ENCODE results near the gene KLRF1. TPM values are rescaled to one million over a fixed set of nuclear protein-coding genes. Genes with fewer than 3 reads are reported as not detected.
A peak's percentile ranks its signal among the peaks of the same experiment; 100 is the strongest.

The KLRF1 gene
- total RNA-seq, 1 experiment from 2014 or later: 1.1 TPM

DNA sequence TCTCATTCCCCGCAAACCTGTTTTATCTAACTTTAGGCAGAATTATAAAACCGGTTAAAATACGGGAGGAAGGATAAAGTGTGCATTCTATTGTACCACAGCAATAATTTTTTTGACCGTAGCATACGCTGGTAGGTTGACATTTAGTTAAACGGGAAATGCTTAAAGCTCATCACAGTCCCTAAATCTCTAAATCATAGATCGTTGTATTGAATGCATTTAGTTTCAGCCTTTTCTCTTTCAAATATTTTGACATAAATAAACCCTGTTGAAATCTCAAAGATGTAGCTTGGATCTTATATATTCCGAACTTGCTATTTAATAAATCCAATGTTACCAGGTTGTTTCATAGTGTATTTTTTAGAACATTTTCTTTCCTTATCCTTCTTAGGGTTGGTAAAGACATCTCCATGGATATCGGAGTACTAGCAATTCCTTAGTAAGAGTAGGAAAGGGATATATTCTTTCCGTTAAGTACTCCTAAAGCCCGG is 41.1 kb downstream of the KLRF1 start:
- no TSS peak for BruUV-seq (replicated peaks)
- intact Hi-C loops (cut with micrococcal nuclease; ENCODE audit: unreplicated experiment): no loop called here
- ATAC-seq: 0 out of 2 replicates have a peak, but pooled peaks have one; percentile 34
- in situ Hi-C loops (cut with HindIII; ENCODE audit: low pct_unique_long_range_greater_than_20kb, low sequenced_read_pairs): no loop called here
- Histone ChIP-seq H3K9me3 (ENCODE audit: control insufficient read depth, insufficient read depth, low read depth, low read length) (no peaks in the 10 kb centered on the region), H3K27me3 (ENCODE audit: control insufficient read depth, insufficient read depth, low read length) (no peaks in the 10 kb centered on the region), H3K27ac (ENCODE audit: low read length) (peak overlapping the region; percentile 84), H3K36me3 (ENCODE audit: control insufficient read depth, insufficient read depth, low read length) (no peaks in the 10 kb centered on the region), H3K4me1 (ENCODE audit: control insufficient read depth, insufficient read depth, low read length) (no peaks in the 10 kb centered on the region; the same call in 1 of the 2 replicates), H3K4me3 (ENCODE audit: low read depth in 2 of 2, low read length in 2 of 2) (peak overlapping the region; percentile 45 to 53; a peak in 3 of 4 replicates)
- DNase-seq (ENCODE audit: low read depth, low spot score): no peak
- TF ChIP-seq SIN3A (IDR thresholded peaks at IDR 0.05; ENCODE audit: borderline replicate concordance, insufficient read depth, low read depth, low read length): no peak
- no peak for TF ChIP-seq POLR2AphosphoS5 (IDR thresholded peaks at IDR 0.05; ENCODE audit: low read depth, low read length)
- TF ChIP-seq, protein P1, sequence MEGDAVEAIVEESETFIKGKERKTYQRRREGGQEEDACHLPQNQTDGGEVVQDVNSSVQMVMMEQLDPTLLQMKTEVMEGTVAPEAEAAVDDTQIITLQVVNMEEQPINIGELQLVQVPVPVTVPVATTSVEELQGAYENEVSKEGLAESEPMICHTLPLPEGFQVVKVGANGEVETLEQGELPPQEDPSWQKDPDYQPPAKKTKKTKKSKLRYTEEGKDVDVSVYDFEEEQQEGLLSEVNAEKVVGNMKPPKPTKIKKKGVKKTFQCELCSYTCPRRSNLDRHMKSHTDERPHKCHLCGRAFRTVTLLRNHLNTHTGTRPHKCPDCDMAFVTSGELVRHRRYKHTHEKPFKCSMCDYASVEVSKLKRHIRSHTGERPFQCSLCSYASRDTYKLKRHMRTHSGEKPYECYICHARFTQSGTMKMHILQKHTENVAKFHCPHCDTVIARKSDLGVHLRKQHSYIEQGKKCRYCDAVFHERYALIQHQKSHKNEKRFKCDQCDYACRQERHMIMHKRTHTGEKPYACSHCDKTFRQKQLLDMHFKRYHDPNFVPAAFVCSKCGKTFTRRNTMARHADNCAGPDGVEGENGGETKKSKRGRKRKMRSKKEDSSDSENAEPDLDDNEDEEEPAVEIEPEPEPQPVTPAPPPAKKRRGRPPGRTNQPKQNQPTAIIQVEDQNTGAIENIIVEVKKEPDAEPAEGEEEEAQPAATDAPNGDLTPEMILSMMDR (IDR thresholded peaks at IDR 0.05): no peak
- TF ChIP-seq, protein P2, sequence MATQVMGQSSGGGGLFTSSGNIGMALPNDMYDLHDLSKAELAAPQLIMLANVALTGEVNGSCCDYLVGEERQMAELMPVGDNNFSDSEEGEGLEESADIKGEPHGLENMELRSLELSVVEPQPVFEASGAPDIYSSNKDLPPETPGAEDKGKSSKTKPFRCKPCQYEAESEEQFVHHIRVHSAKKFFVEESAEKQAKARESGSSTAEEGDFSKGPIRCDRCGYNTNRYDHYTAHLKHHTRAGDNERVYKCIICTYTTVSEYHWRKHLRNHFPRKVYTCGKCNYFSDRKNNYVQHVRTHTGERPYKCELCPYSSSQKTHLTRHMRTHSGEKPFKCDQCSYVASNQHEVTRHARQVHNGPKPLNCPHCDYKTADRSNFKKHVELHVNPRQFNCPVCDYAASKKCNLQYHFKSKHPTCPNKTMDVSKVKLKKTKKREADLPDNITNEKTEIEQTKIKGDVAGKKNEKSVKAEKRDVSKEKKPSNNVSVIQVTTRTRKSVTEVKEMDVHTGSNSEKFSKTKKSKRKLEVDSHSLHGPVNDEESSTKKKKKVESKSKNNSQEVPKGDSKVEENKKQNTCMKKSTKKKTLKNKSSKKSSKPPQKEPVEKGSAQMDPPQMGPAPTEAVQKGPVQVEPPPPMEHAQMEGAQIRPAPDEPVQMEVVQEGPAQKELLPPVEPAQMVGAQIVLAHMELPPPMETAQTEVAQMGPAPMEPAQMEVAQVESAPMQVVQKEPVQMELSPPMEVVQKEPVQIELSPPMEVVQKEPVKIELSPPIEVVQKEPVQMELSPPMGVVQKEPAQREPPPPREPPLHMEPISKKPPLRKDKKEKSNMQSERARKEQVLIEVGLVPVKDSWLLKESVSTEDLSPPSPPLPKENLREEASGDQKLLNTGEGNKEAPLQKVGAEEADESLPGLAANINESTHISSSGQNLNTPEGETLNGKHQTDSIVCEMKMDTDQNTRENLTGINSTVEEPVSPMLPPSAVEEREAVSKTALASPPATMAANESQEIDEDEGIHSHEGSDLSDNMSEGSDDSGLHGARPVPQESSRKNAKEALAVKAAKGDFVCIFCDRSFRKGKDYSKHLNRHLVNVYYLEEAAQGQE (IDR thresholded peaks at IDR 0.05; ENCODE audit: insufficient read depth in 1 of 2, low read depth in 2 of 2, low read length in 1 of 2): no peak
- TF ChIP-seq TCF7L2 (IDR thresholded peaks at IDR 0.05; ENCODE audit: low read depth, low read length): no peak
- CTCF ChIA-PET: no interaction called here
- POLR2A ChIA-PET: no interaction called here

DNA sequence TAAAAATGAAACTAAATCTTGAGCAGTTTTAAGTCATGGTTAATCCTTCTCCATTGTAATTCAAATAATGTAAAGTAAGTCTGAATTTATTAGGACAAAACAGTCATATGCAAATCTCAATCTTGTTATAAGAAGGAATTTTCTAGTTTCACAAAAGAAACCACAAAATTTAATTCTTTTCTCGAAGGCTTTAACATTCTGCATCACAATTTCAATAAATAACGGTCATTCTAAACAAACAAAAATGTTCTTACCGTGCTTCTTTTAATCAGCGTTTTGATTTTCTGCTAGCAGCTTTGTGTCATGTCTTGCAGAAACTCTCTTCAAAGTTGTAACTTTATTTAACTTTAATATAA is 41.6 kb downstream of the KLRF1 start:
- intact Hi-C loops (cut with micrococcal nuclease; ENCODE audit: unreplicated experiment) (no loop called here), in situ Hi-C loops (cut with HindIII; ENCODE audit: low pct_unique_long_range_greater_than_20kb, low sequenced_read_pairs) (no loop called here)
- TF ChIP-seq, protein P1 (IDR thresholded peaks at IDR 0.05): no peak
- TF ChIP-seq POLR2AphosphoS5 (IDR thresholded peaks at IDR 0.05; ENCODE audit: low read depth, low read length): no peak
- no peak for TF ChIP-seq SIN3A (IDR thresholded peaks at IDR 0.05; ENCODE audit: borderline replicate concordance, insufficient read depth, low read depth, low read length)
- TF ChIP-seq, protein P2 (IDR thresholded peaks at IDR 0.05; ENCODE audit: insufficient read depth in 1 of 2, low read depth in 2 of 2, low read length in 1 of 2): no peak
- TF ChIP-seq TCF7L2 (IDR thresholded peaks at IDR 0.05; ENCODE audit: low read depth, low read length): no peak
- H3K4me1 ChIP-seq (ENCODE audit: control insufficient read depth, insufficient read depth, low read length): no peaks in the 10 kb centered on the region; the same call in 1 of the 2 replicates
- no peaks in the 10 kb centered on the region for H3K36me3 ChIP-seq (ENCODE audit: control insufficient read depth, insufficient read depth, low read length)
- ChIA-PET CTCF (no interaction called here), POLR2A (no interaction called here)
- no peaks in the 10 kb centered on the region for H3K27me3 ChIP-seq (ENCODE audit: control insufficient read depth, insufficient read depth, low read length)
- TSS peak; percentile 83 for BruUV-seq (replicated peaks)
- H3K9me3 ChIP-seq (ENCODE audit: control insufficient read depth, insufficient read depth, low read depth, low read length): no peaks in the 10 kb centered on the region
- peak overlapping the region; percentile 84 for H3K27ac ChIP-seq (ENCODE audit: low read length)
- no peak for DNase-seq (ENCODE audit: low read depth, low spot score)
- peak overlapping the region; percentile 45 to 53; a peak in 3 of 4 replicates for H3K4me3 ChIP-seq (ENCODE audit: low read depth in 2 of 2, low read length in 2 of 2)
- no peak for ATAC-seq
